GM19328 (cell line): ENCODE data around the gene FBLN1.

Experiments used
- ATAC-seq: cut with Tn5 transposase; IDR thresholded peaks from one replicate; pipeline ENCODE4 v1.9.1; 2021; ENCODE audit warnings: mild to moderate bottlenecking, moderate library complexity; ENCODE audit not compliant: unreplicated experiment

The FBLN1 gene

GRCh38 chr22:45503816-45504372 lies 1.2 kb downstream of the FBLN1 start:
- ATAC-seq, result no peak

- ATAC-seq, result no peak
Observed at GRCh38 chr22:45504373-45505341, 2.0 kb downstream of the FBLN1 start.

GRCh38 chr22:45505991-45506747 lies 3.5 kb downstream of the FBLN1 start:
- no peak for ATAC-seq

GRCh38 chr22:45506816-45507360 lies 4.2 kb downstream of the FBLN1 start:
- ATAC-seq, result no peak

- ATAC-seq, result no peak
Observed at GRCh38 chr22:45507798-45508197, 5.1 kb downstream of the FBLN1 start.

GRCh38 chr22:45508814-45509213 lies 6.1 kb downstream of the FBLN1 start:
- ATAC-seq, result no peak

- no peak for ATAC-seq
Observed at GRCh38 chr22:45510376-45511232, 7.9 kb downstream of the FBLN1 start.

- ATAC-seq, result no peak
Observed at GRCh38 chr22:45511847-45512261, 9.2 kb downstream of the FBLN1 start.

GRCh38 chr22:45512363-45512762 lies 9.7 kb downstream of the FBLN1 start:
- no peak for ATAC-seq

- no peak for ATAC-seq
Observed at GRCh38 chr22:45515676-45516075, 13.0 kb downstream of the FBLN1 start.

- ATAC-seq, result no peak
Observed at GRCh38 chr22:45516163-45516562, 13.5 kb downstream of the FBLN1 start.

- ATAC-seq, result no peak
Observed at GRCh38 chr22:45516923-45517675, 14.4 kb downstream of the FBLN1 start.

- ATAC-seq, result no peak
Observed at GRCh38 chr22:45518136-45518535, 15.5 kb downstream of the FBLN1 start.

GRCh38 chr22:45518580-45518991 lies 15.9 kb downstream of the FBLN1 start:
- ATAC-seq, result no peak

- ATAC-seq, result no peak
Observed at GRCh38 chr22:45521178-45521577, 18.5 kb downstream of the FBLN1 start.

- no peak for ATAC-seq
Observed at GRCh38 chr22:45522462-45522861, 19.8 kb downstream of the FBLN1 start.

GRCh38 chr22:45524157-45524556 lies 21.5 kb downstream of the FBLN1 start:
- ATAC-seq, result no peak

GRCh38 chr22:45524966-45525365 lies 22.3 kb downstream of the FBLN1 start:
- no peak for ATAC-seq

- ATAC-seq, result no peak
Observed at GRCh38 chr22:45525480-45525879, 22.8 kb downstream of the FBLN1 start.

- ATAC-seq, result no peak
Observed at GRCh38 chr22:45526281-45526680, 23.6 kb downstream of the FBLN1 start.
